H9 (cell line): ENCODE measurements around the gene FOLR2. TPM values are rescaled to one million over a fixed set of nuclear protein-coding genes. Genes with fewer than 3 reads are reported as not detected.

Source experiments
- DNase-seq: peaks from one replicate; pipeline ENCODE4 v3.0.0-alpha.2; 2017
- H2AFZ ChIP-seq: one replicate; pipeline ENCODE4 v1.6.1; 2013; ENCODE audit warnings: mild to moderate bottlenecking, low read length, control low read depth, moderate library complexity
- H2AK5ac ChIP-seq: 2 replicates; pipeline ENCODE4 v1.6.1; 2013; ENCODE audit warnings: low read length, control low read depth, mixed read lengths; ENCODE audit not compliant: insufficient read length
- H2BK120ac ChIP-seq: one replicate; pipeline ENCODE4 v1.6.1; 2013; ENCODE audit warnings: low read depth, mild to moderate bottlenecking, low read length, control low read depth, inconsistent platforms; ENCODE audit not compliant: poor library complexity, severe bottlenecking
- H2BK12ac ChIP-seq: 2 replicates; pipeline ENCODE4 v1.6.1; 2013; ENCODE audit warnings: low read length, control low read depth, mixed read lengths, low read depth; ENCODE audit not compliant: insufficient read length
- H2BK15ac ChIP-seq: 2 replicates; pipeline ENCODE4 v1.6.1; 2013; ENCODE audit warnings: low read depth, low read length, control low read depth
- H2BK20ac ChIP-seq: one replicate; pipeline ENCODE4 v1.6.1; 2013; ENCODE audit warnings: low read depth, mild to moderate bottlenecking, low read length, control low read depth, inconsistent platforms; ENCODE audit not compliant: poor library complexity, severe bottlenecking
- H2BK5ac ChIP-seq: 2 replicates; pipeline ENCODE4 v1.6.1; 2013; ENCODE audit warnings: low read length, control low read depth, mixed read lengths; ENCODE audit not compliant: insufficient read length
- H3K14ac ChIP-seq: 2 replicates; pipeline ENCODE4 v1.6.1; 2013; ENCODE audit warnings: low read length, control low read depth; ENCODE audit not compliant: insufficient read depth
- H3K18ac ChIP-seq: 2 replicates; pipeline ENCODE4 v1.6.1; 2013; ENCODE audit warnings: low read depth, mild to moderate bottlenecking, mixed read lengths, low read length, control low read depth; ENCODE audit not compliant: insufficient read length
- H3K23ac ChIP-seq: 2 replicates; pipeline ENCODE4 v1.6.1; 2013; ENCODE audit warnings: low read length, control low read depth, mixed read lengths, low read depth; ENCODE audit not compliant: insufficient read length
- H3K23me2 ChIP-seq: 2 replicates; pipeline ENCODE4 v1.6.1; 2013; ENCODE audit warnings: low read depth, mild to moderate bottlenecking, mixed read lengths, low read length, control low read depth; ENCODE audit not compliant: insufficient read length, poor library complexity, severe bottlenecking
- H3K27ac ChIP-seq: 2 replicates; pipeline ENCODE4 v1.5.1; 2013; ENCODE audit warnings: low read length, control low read depth, mixed read lengths, low read depth; ENCODE audit not compliant: insufficient read length
- H3K27me3 ChIP-seq: 2 replicates; pipeline ENCODE4 v1.6.1; 2013; ENCODE audit warnings: low read length, control low read depth, inconsistent platforms; ENCODE audit not compliant: insufficient read depth
- H3K4ac ChIP-seq: 2 replicates; pipeline ENCODE4 v1.6.1; 2013; ENCODE audit warnings: low read depth, mild to moderate bottlenecking, control low read depth, inconsistent platforms, low read length, moderate library complexity
- H3K4me1 ChIP-seq: 2 replicates; pipeline ENCODE4 v1.6.1; 2013; ENCODE audit warnings: low read length, control low read depth, inconsistent platforms; ENCODE audit not compliant: insufficient read depth
- H3K4me2 ChIP-seq: 2 replicates; pipeline ENCODE4 v1.6.1; 2013; ENCODE audit warnings: low read length, control low read depth, mixed read lengths; ENCODE audit not compliant: insufficient read length, insufficient read depth
- H3K56ac ChIP-seq: 2 replicates; pipeline ENCODE4 v1.6.1; 2013; ENCODE audit warnings: low read depth, mild to moderate bottlenecking, mixed read lengths, low read length, control low read depth; ENCODE audit not compliant: insufficient read length
- H3K79me1 ChIP-seq: 2 replicates; pipeline ENCODE4 v1.6.1; 2013; ENCODE audit warnings: low read depth, mild to moderate bottlenecking, moderate library complexity, low read length, control low read depth, inconsistent platforms; ENCODE audit not compliant: insufficient read depth, poor library complexity, severe bottlenecking
- H3K79me2 ChIP-seq: 2 replicates; pipeline ENCODE4 v1.6.1; 2013; ENCODE audit warnings: low read length, control low read depth, inconsistent platforms; ENCODE audit not compliant: insufficient read depth
- H3K9ac ChIP-seq: 2 replicates; pipeline ENCODE4 v1.6.1; 2013; ENCODE audit warnings: low read length, control low read depth, mixed read lengths; ENCODE audit not compliant: insufficient read length; ENCODE audit errors: extremely low read depth
- H3K9me3 ChIP-seq: one replicate; pipeline ENCODE4 v1.6.1; 2013; ENCODE audit warnings: low read depth, low read length, inconsistent platforms; ENCODE audit not compliant: control insufficient read depth
- H3T11ph ChIP-seq: one replicate; pipeline ENCODE4 v1.6.1; 2013; ENCODE audit warnings: mild to moderate bottlenecking, low read length, control low read depth, inconsistent platforms
- H4K20me1 ChIP-seq: one replicate; pipeline ENCODE4 v1.6.1; 2013; ENCODE audit not compliant: control insufficient read depth, insufficient read length, insufficient read depth
- H4K5ac ChIP-seq: 2 replicates; pipeline ENCODE4 v1.6.1; 2013; ENCODE audit warnings: low read depth, mild to moderate bottlenecking, mixed read lengths, low read length, control low read depth; ENCODE audit not compliant: insufficient read length
- H4K8ac ChIP-seq: replicated peaks from 2 replicates; pipeline ENCODE4 v1.6.1; 2013; ENCODE audit warnings: low read length, control low read depth, mixed read lengths, low read depth; ENCODE audit not compliant: insufficient read length
- H4K91ac ChIP-seq: 2 replicates; pipeline ENCODE4 v1.6.1; 2013; ENCODE audit warnings: low read depth, mild to moderate bottlenecking, moderate library complexity, mixed read lengths, low read length, control low read depth; ENCODE audit not compliant: insufficient read length
- H3K27ac Mint-ChIP-seq, 3 experiments: 2 replicates in 2 of 3; 3 replicates in 1 of 3; pipeline ENCODE4 v1.8.0; 2020 to 2021; ENCODE audit warnings: mixed read lengths in 3 of 3, mild to moderate bottlenecking in 1 of 3, moderate library complexity in 1 of 3
- H3K27me3 Mint-ChIP-seq: 2 replicates; pipeline ENCODE4 v1.8.0; 2021; ENCODE audit warnings: low read depth, mild to moderate bottlenecking, moderate library complexity, mixed read lengths
- H3K36me3 Mint-ChIP-seq, 3 experiments: 2 replicates in 2 of 3; 3 replicates in 1 of 3; pipeline ENCODE4 v1.8.0; 2020 to 2021; ENCODE audit warnings: low read depth in 3 of 3, mixed read lengths in 3 of 3; ENCODE audit not compliant: insufficient read depth in 1 of 3
- H3K4me1 Mint-ChIP-seq, 2 experiments: 2 replicates each; pipeline ENCODE4 v1.8.0; 2020; ENCODE audit warnings: mixed read lengths in 2 of 2
- H3K4me3 Mint-ChIP-seq, 2 experiments: 2 replicates in 1 of 2; 3 replicates in 1 of 2; pipeline ENCODE4 v1.8.0; 2020 to 2021; ENCODE audit warnings: mild to moderate bottlenecking in 2 of 2, mixed read lengths in 2 of 2, moderate library complexity in 1 of 2
- H3K9me3 Mint-ChIP-seq, 2 experiments: 2 replicates in 1 of 2; 3 replicates in 1 of 2; pipeline ENCODE4 v1.8.0; 2020; ENCODE audit warnings: mild to moderate bottlenecking in 2 of 2, mixed read lengths in 2 of 2, moderate library complexity in 1 of 2
- WGBS: extraction: QIAGEN DNeasy Blood & Tissue Kit; methylation state at CpG from one replicate; pipeline ENCODE4 v1.1.7; 2013; ENCODE audit warnings: missing lambda C conversion rate, low lambda C conversion rate, mixed read lengths; ENCODE audit not compliant: insufficient read length; ENCODE audit errors: extremely low coverage; 5-methylcytosine and 5-hydroxymethylcytosine counted together
- total RNA-seq: library from RNA; stranded (reverse); gene quantifications from 2 replicates; pipeline ENCODE4 v1.2.1, GENCODE V29; 2021
- TF ChIP-seq, protein P1 (sequence below): fragments of 200-600 bp; sonication (generic); conservative IDR thresholded peaks from 3 replicates; pipeline ENCODE4 v1.8.0; 2021; ENCODE audit warnings: antibody characterized with exemption, mild to moderate bottlenecking

Gene FOLR2
- total RNA-seq, 1 experiment from 2014 or later, result not detected

DNA sequence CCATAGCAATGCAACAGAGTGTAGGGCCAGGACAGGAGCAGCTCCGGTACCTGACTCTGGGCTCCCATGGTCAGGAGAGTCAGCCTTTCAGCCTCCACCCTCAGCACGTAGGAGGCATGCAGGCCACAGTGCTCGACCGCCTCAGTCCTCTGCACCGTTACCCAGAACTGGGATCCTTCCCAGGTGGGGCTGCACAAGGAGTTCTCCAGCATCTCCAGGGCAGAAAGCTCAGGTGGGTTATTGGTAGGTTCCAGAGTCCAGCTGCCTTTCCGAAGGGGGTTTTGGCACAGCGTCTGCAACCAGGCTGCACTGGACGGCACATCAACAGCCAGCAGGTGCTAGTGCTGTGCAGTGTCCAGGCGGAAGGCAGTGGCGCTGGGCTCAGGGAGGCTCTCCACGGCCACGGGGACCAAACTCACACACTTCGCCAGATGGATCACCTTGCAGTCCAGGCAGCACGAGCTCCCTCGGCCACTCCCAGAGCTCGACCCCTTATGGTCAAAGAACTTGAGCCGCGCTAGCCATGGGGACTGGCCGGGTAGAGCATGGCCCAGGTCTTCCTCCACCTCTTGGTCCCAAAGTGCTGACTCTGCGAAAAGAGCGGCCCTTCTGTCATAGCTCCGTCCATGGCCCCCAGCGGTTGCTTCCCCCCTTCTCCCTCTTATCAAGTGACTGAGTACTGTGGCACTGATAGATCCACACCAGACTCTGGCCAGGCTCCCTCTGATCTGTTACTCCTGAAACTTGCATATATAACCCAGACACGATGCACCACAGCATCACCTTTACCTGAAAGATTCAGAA, 34.3 kb downstream of the FOLR2 start:
- H2BK15ac ChIP-seq, result no peak overlapping the region
- WGBS, result no CpG with 5 or more reads among the region's 24 CpGs
- peaks cover 4 to 18% of the 10 kb centered on the region in 2 experiments; a peak in 4 of 5 replicates for H3K9me3 Mint-ChIP-seq

More for the DNA sequence above, 34.3 kb downstream of the FOLR2 start:
- H3K27me3 ChIP-seq, result peaks cover 22% of the 10 kb centered on the region; the same call in 1 of the 2 replicates
- no peak overlapping the region for H3T11ph ChIP-seq
- no peaks in the 10 kb centered on the region for H3K23me2 ChIP-seq
- no peak overlapping the region for H2BK12ac ChIP-seq
- no peak overlapping the region for H4K8ac ChIP-seq
- peaks cover 4% of the 10 kb centered on the region in 2 experiments for H3K4me1 Mint-ChIP-seq
- no peak overlapping the region for H4K91ac ChIP-seq
- H2AK5ac ChIP-seq, result no peak overlapping the region
- no peak overlapping the region for H2AFZ ChIP-seq
- H3K27me3 Mint-ChIP-seq, result peaks cover 42% of the 10 kb centered on the region
- no peak overlapping the region for H3K4me2 ChIP-seq
- DNase-seq, result no peak
- no peak overlapping the region for H3K27ac Mint-ChIP-seq
- H3K27ac ChIP-seq, result no peak overlapping the region
- H4K5ac ChIP-seq, result no peak overlapping the region
- H3K79me1 ChIP-seq, result no peaks in the 10 kb centered on the region
- H3K18ac ChIP-seq, result no peak overlapping the region
- no peak overlapping the region for H3K56ac ChIP-seq
- H2BK120ac ChIP-seq, result no peak overlapping the region
- no peak overlapping the region for H3K4ac ChIP-seq
- no peaks in the 10 kb centered on the region for H3K9me3 ChIP-seq
- peak overlapping the region in 1 of 2 experiments; percentile 50; a peak in 1 of 5 replicates for H3K4me3 Mint-ChIP-seq
- TF ChIP-seq, protein P1, sequence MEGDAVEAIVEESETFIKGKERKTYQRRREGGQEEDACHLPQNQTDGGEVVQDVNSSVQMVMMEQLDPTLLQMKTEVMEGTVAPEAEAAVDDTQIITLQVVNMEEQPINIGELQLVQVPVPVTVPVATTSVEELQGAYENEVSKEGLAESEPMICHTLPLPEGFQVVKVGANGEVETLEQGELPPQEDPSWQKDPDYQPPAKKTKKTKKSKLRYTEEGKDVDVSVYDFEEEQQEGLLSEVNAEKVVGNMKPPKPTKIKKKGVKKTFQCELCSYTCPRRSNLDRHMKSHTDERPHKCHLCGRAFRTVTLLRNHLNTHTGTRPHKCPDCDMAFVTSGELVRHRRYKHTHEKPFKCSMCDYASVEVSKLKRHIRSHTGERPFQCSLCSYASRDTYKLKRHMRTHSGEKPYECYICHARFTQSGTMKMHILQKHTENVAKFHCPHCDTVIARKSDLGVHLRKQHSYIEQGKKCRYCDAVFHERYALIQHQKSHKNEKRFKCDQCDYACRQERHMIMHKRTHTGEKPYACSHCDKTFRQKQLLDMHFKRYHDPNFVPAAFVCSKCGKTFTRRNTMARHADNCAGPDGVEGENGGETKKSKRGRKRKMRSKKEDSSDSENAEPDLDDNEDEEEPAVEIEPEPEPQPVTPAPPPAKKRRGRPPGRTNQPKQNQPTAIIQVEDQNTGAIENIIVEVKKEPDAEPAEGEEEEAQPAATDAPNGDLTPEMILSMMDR, result no peak
- H3K79me2 ChIP-seq, result no peaks in the 10 kb centered on the region
- no peak overlapping the region for H3K23ac ChIP-seq
- H2BK5ac ChIP-seq, result no peak overlapping the region
- H3K4me1 ChIP-seq, result peaks cover 6% of the 10 kb centered on the region; the same call in 1 of the 2 replicates
- H3K9ac ChIP-seq, result no peak overlapping the region
- H3K14ac ChIP-seq, result no peak overlapping the region; the same call in 1 of the 2 replicates
- H4K20me1 ChIP-seq, result no peaks in the 10 kb centered on the region
- peaks cover 0 to 9% (median 0%) of the 10 kb centered on the region in 3 experiments; a peak in 2 of 7 replicates for H3K36me3 Mint-ChIP-seq
- H2BK20ac ChIP-seq, result no peak overlapping the region
